ENCODE measurements around the gene PBX3.

PBX3 gene

GRCh38 chr9:126000256-126000655 is 253.1 kb downstream of the PBX3 start:
- DNase-seq = no peak

GRCh38 chr9:126000731-126001580 is 253.8 kb downstream of the PBX3 start:
- DNase-seq = no peak

- no peak for DNase-seq
These were observed 254.5 kb downstream of the PBX3 start for GRCh38 chr9:126001581-126002225.

GRCh38 chr9:126002476-126003350 is 255.5 kb downstream of the PBX3 start:
- DNase-seq = no peak

- no peak for DNase-seq
These were observed 261.9 kb downstream of the PBX3 start for GRCh38 chr9:126009047-126009446.

- DNase-seq = no peak
These were observed 267.6 kb downstream of the PBX3 start for GRCh38 chr9:126014726-126015125.

GRCh38 chr9:126015424-126015823 is 268.3 kb downstream of the PBX3 start:
- DNase-seq = no peak

- DNase-seq = no peak
These were observed 269.6 kb downstream of the PBX3 start for GRCh38 chr9:126016579-126017290.

Measured in left hindlimb (tissue), 1 donor.